SK-N-SH (cell line): ENCODE data around the gene DIPK1A. TPM values are rescaled to one million over a fixed set of nuclear protein-coding genes. Genes with fewer than 3 reads are reported as not detected.

Experiments used
- CTCF ChIA-PET: fragments of 300-600, 350-600 bp; formaldehyde crosslinking; extraction: SDS; loops from one replicate; lab custom pipeline; 2021; lab: Yijun Ruan, JAX
- POLR2A ChIA-PET: fragments of 350-600 bp; sonication (Branson Sonifier 250); formaldehyde crosslinking; extraction: SDS; loops from one replicate; lab custom pipeline; 2020; ENCODE audit warnings: antibody characterized with exemption, inconsistent platforms; lab: Yijun Ruan, JAX
- DNase-seq: peaks from one replicate; pipeline ENCODE4 v3.0.0; 2012
- H2AFZ ChIP-seq: fragments of 200-600 bp; sonication (generic); 2 replicates; pipeline ENCODE4 v1.8.1; 2016; ENCODE audit warnings: antibody characterized with exemption, mild to moderate bottlenecking, low read depth
- H3F3A ChIP-seq: fragments of 200-600 bp; sonication (generic); replicated peaks from 2 replicates; pipeline ENCODE3; 2016; ENCODE audit warnings: antibody characterized with exemption, mild to moderate bottlenecking; ENCODE audit not compliant: insufficient read depth
- H3K27ac ChIP-seq, 2 experiments: fragments of 200-500 bp in 1 of 2; fragments of 200-600 bp in 1 of 2; sonication (Bioruptor generic) in 1 of 2; sonication (generic), shearing (Covaris generic) in 1 of 2; 2 replicates each; pipeline versions ENCODE4 v1.5.1 to v1.6.1; 2014 to 2016; ENCODE audit warnings: low read depth in 2 of 2, inconsistent platforms in 1 of 2, low read length in 1 of 2, mild to moderate bottlenecking in 1 of 2, mixed read lengths in 1 of 2
- H3K27me3 ChIP-seq: fragments of 200-600 bp; sonication (generic), shearing (Covaris generic); 2 replicates; pipeline ENCODE4 v1.6.1; 2016; ENCODE audit warnings: mixed run types; ENCODE audit not compliant: insufficient read depth
- H3K36me3 ChIP-seq, 2 experiments: fragments of 200-500 bp in 1 of 2; fragments of 200-600 bp in 1 of 2; sonication (Bioruptor generic) in 1 of 2; sonication (generic) in 1 of 2; replicated peaks in 1 of 2; 2 replicates each; pipeline versions ENCODE3 to v1.5.1; 2014 to 2016; ENCODE audit warnings: low read length in 1 of 2, mild to moderate bottlenecking in 1 of 2; ENCODE audit not compliant: insufficient read depth in 2 of 2, control insufficient read depth in 1 of 2
- H3K4me1 ChIP-seq, 2 experiments: fragments of 200-500 bp in 1 of 2; fragments of 200-600 bp in 1 of 2; sonication (Bioruptor generic) in 1 of 2; sonication (generic), shearing (Covaris generic) in 1 of 2; 2 replicates each; pipeline versions ENCODE4 v1.5.1 to v1.6.1; 2014 to 2016; ENCODE audit warnings: low read depth in 1 of 2, low read length in 1 of 2, mixed run types in 1 of 2; ENCODE audit not compliant: insufficient read depth in 2 of 2, control insufficient read depth in 1 of 2
- H3K4me2 ChIP-seq: fragments of 200-600 bp; sonication (generic), shearing (Covaris generic); 2 replicates; pipeline ENCODE4 v1.6.1; 2017; ENCODE audit warnings: mixed run types
- H3K4me3 ChIP-seq, 2 experiments: fragments of 200-500 bp in 1 of 2; fragments of 200-600 bp in 1 of 2; sonication (Bioruptor generic) in 1 of 2; sonication (generic), shearing (Covaris generic) in 1 of 2; 2 replicates each; pipeline versions ENCODE4 v1.5.1 to v1.8.1; 2014 to 2016; ENCODE audit warnings: low read depth in 2 of 2, inconsistent platforms in 1 of 2, low read length in 1 of 2, mild to moderate bottlenecking in 1 of 2, mixed read lengths in 1 of 2, moderate library complexity in 1 of 2
- H3K79me2 ChIP-seq: fragments of 200-600 bp; sonication (generic); 2 replicates; pipeline ENCODE4 v1.8.1; 2017; ENCODE audit warnings: mild to moderate bottlenecking; ENCODE audit not compliant: insufficient read depth
- H3K9ac ChIP-seq: fragments of 200-600 bp; sonication (generic); 2 replicates; pipeline ENCODE4 v1.6.1; 2017; ENCODE audit warnings: mixed run types
- H3K9me2 ChIP-seq: fragments of 200-600 bp; sonication (generic); 2 replicates; pipeline ENCODE4 v1.6.1; 2017; ENCODE audit warnings: mixed run types
- H3K9me3 ChIP-seq: fragments of 200-600 bp; sonication (generic); 2 replicates; pipeline ENCODE4 v1.6.1; 2017; ENCODE audit warnings: mixed run types, mild to moderate bottlenecking, moderate library complexity
- H4K20me1 ChIP-seq: fragments of 200-600 bp; sonication (generic); 2 replicates; pipeline ENCODE4 v1.6.1; 2017; ENCODE audit warnings: mild to moderate bottlenecking, mixed run types; ENCODE audit not compliant: insufficient read depth
- CTCF ChIP-seq: fragments of 200-600 bp; sonication (generic); IDR thresholded peaks from 2 replicates; pipeline ENCODE4 v1.6.1; 2017; ENCODE audit warnings: antibody characterized with exemption, mild to moderate bottlenecking, moderate library complexity
- EZH2phosphoT487 ChIP-seq: fragments of 200-600 bp; sonication (generic); IDR thresholded peaks from 2 replicates; pipeline ENCODE4 v1.6.1; 2017; ENCODE audit warnings: low read depth, mixed run types, mild to moderate bottlenecking, antibody characterized with exemption, moderate library complexity, borderline replicate concordance
- FOXM1 ChIP-seq: IDR thresholded peaks from 2 replicates; pipeline ENCODE4 v1.4.0; 2012; ENCODE audit warnings: low read depth, mild to moderate bottlenecking
- GABPA ChIP-seq: IDR thresholded peaks from 2 replicates; pipeline ENCODE4 v1.4.0; 2012; ENCODE audit warnings: low read depth, mild to moderate bottlenecking
- IRF3 ChIP-seq: fragments of 150-350 bp; IDR thresholded peaks from 2 replicates; pipeline ENCODE4 v1.6.1; 2016; ENCODE audit warnings: mild to moderate bottlenecking, low read depth, low read length
- JUND ChIP-seq: IDR thresholded peaks from 2 replicates; pipeline ENCODE4 v1.4.0; 2012
- REST ChIP-seq: IDR thresholded peaks from 2 replicates; pipeline ENCODE4 v1.6.1; 2012; ENCODE audit warnings: mild to moderate bottlenecking, low read depth, low read length, moderate library complexity
- RFX5 ChIP-seq: IDR thresholded peaks from 2 replicates; pipeline ENCODE4 v1.6.1; 2012; ENCODE audit warnings: mild to moderate bottlenecking, improper control_type of control experiment, low read length
- RXRA ChIP-seq: IDR thresholded peaks from 2 replicates; pipeline ENCODE4 v1.4.0; 2012; ENCODE audit warnings: low read depth, mild to moderate bottlenecking, borderline replicate concordance
- SMC3 ChIP-seq: IDR thresholded peaks from 2 replicates; pipeline ENCODE4 v1.6.1; 2012; ENCODE audit warnings: low read depth, low read length, improper control_type of control experiment
- TCF12 ChIP-seq: IDR thresholded peaks from 2 replicates; pipeline ENCODE4 v1.4.0; 2012
- USF1 ChIP-seq: IDR thresholded peaks from 2 replicates; pipeline ENCODE4 v1.4.0; 2012; ENCODE audit warnings: low read depth, borderline replicate concordance
- USF2 ChIP-seq: fragments of 150-350 bp; IDR thresholded peaks from 2 replicates; pipeline ENCODE4 v1.6.1; 2017; ENCODE audit warnings: antibody characterized with exemption, low read length, low read depth, borderline replicate concordance
- WGBS: methylation state at CpG from one replicate; pipeline ENCODE4 v1.1.6; 2017; ENCODE audit warnings: low lambda C conversion rate; 5-methylcytosine and 5-hydroxymethylcytosine counted together
- polyA plus RNA-seq, 3 experiments: library from polyadenylated mRNA; depleted of rRNA; stranded (reverse); fragments of >200 nt; gene quantifications; 2 replicates each; pipeline ENCODE4 v1.2.3, GENCODE V29; 2012

DIPK1A gene
- polyA plus RNA-seq, 1 of the 3 experiments (the other 2 are of a cell fraction) = 3.4 TPM

GRCh38 chr1:93005252-93005598, 44.0 kb upstream of the DIPK1A start:
- no peak for TF ChIP-seq CTCF
- no peak for TF ChIP-seq IRF3
- no peak for TF ChIP-seq USF1
- TF ChIP-seq USF2 = no peak
- TF ChIP-seq TCF12 = no peak
- TF ChIP-seq JUND = no peak
- TF ChIP-seq FOXM1 = no peak
- TF ChIP-seq SMC3 = no peak
- no peak for TF ChIP-seq RXRA
- no peak for TF ChIP-seq EZH2phosphoT487
- TF ChIP-seq RFX5 = no peak
- TF ChIP-seq REST = no peak
- TF ChIP-seq GABPA = no peak
- H3K9ac ChIP-seq = no peak overlapping the region
- no peak for DNase-seq
- no peak overlapping the region for H3K27ac ChIP-seq
- 83% methylated on average over 1 of the region's 1 CpG for WGBS
- H4K20me1 ChIP-seq = no peaks in the 10 kb centered on the region
- H3K79me2 ChIP-seq = no peaks in the 10 kb centered on the region
- no peaks in the 10 kb centered on the region for H3K27me3 ChIP-seq
- ChIA-PET CTCF (interaction anchor here (1.2 to 7.0 kb wide), 4 partner anchors 11 to 146 kb away, joined by 3 to 31 read pairs (median 16); partner anchors contain the start of gene DIPK1A), POLR2A (no interaction called here)
- H3K36me3 ChIP-seq = no peaks in the 10 kb centered on the region
- no peaks in the 10 kb centered on the region for H3K9me3 ChIP-seq
- peaks cover 0 to 4% of the 10 kb centered on the region in 2 experiments; a peak in 3 of 4 replicates for H3K4me1 ChIP-seq
- no peak overlapping the region for H2AFZ ChIP-seq
- H3K4me2 ChIP-seq = no peak overlapping the region
- H3F3A ChIP-seq = no peaks in the 10 kb centered on the region
- H3K9me2 ChIP-seq = no peaks in the 10 kb centered on the region
- H3K4me3 ChIP-seq = no peak overlapping the region
